ENCODE results near the gene C3orf18. TPM values are rescaled to one million over a fixed set of nuclear protein-coding genes. Genes with fewer than 3 reads are reported as not detected.

The C3orf18 gene
- total and polyA plus RNA-seq, 9 of the 15 experiments (the other 6 are each of a cell fraction or from before 2014, with no cell fraction given) = 0.01 to 2.3 (median 0.94) TPM

GRCh38 chr3:50539356-50540286 is 27.9 kb downstream of the C3orf18 start (continued):
- TF ChIP-seq CTBP1 (IDR thresholded peaks at IDR 0.05; ENCODE audit: borderline replicate concordance) = peak; percentile 98
- no peak for TF ChIP-seq PTRF (tag; IDR thresholded peaks at IDR 0.05)
- TF ChIP-seq ZBTB2 (IDR thresholded peaks at IDR 0.05) = peak; percentile 38; the same call in 1 of the 2 replicates
- no peak for TF ChIP-seq BRF1 (IDR thresholded peaks at IDR 0.05; ENCODE audit: borderline replicate concordance, extremely low read depth, insufficient read length)
- no peak for TF ChIP-seq CTCFL (IDR thresholded peaks at IDR 0.05; ENCODE audit: borderline replicate concordance, insufficient read depth, low read depth, low read length, poor library complexity, severe bottlenecking)
- TF ChIP-seq ZFP30 (CRISPR knock-in tag; IDR thresholded peaks at IDR 0.05; ENCODE audit: borderline replicate concordance) = no peak
- TF ChIP-seq KAT7 (CRISPR knock-in tag; IDR thresholded peaks at IDR 0.05; ENCODE audit: borderline replicate concordance) = no peak
- TF ChIP-seq ZNF224 (CRISPR knock-in tag; IDR thresholded peaks at IDR 0.05) = no peak
- TF ChIP-seq CHD1 (IDR thresholded peaks at IDR 0.05; ENCODE audit: low read length) = no peak
- TF ChIP-seq ZC3H4 (CRISPR knock-in tag; IDR thresholded peaks at IDR 0.05; ENCODE audit: borderline replicate concordance) = no peak
- peak; percentile 69 for TF ChIP-seq NEUROD1 (IDR thresholded peaks at IDR 0.05; ENCODE audit: borderline replicate concordance, low read depth, low read length, partially characterized antibody)
- TF ChIP-seq POLR2H (tag; IDR thresholded peaks at IDR 0.05; ENCODE audit: low read depth) = no peak
- no peak for TF ChIP-seq NKRF (IDR thresholded peaks at IDR 0.05; ENCODE audit: borderline replicate concordance)
- no peak for TF ChIP-seq ZNF12 (CRISPR knock-in tag; IDR thresholded peaks at IDR 0.05)
- no peak for TF ChIP-seq POLR3G (IDR thresholded peaks at IDR 0.05; ENCODE audit: extremely low read depth, insufficient read length, insufficient replicate concordance)
- TF ChIP-seq ZNF79 (CRISPR knock-in tag; IDR thresholded peaks at IDR 0.05; ENCODE audit: low read depth) = no peak
- no peak for TF ChIP-seq PHF8 (IDR thresholded peaks at IDR 0.05; ENCODE audit: borderline replicate concordance, low read length)
